Spleen (tissue), 11 donors: ENCODE measurements around the gene SRCAP. TPM values are rescaled to one million over a fixed set of nuclear protein-coding genes. Genes with fewer than 3 reads are reported as not detected.

Experiments used
- DNase-seq: peaks from one replicate; pipeline ENCODE4 v3.0.0-alpha.2; 2020
- H3K27ac ChIP-seq, 8 donors: fragments of 200-600 bp; sonication (generic) in 7 of 8; 1 replicate in 4 of 8; 2 replicates in 4 of 8; pipeline versions ENCODE4 v1.5.0 to v1.8.0; 2016 to 2021; ENCODE audit warnings: inconsistent platforms in 4 of 8, mild to moderate bottlenecking in 4 of 8, moderate library complexity in 1 of 8
- H3K27me3 ChIP-seq, 7 donors: fragments of 200-600 bp; sonication (generic) in 6 of 7; replicated peaks in 1 of 7; 1 replicate in 4 of 7; 2 replicates in 3 of 7; pipeline versions ENCODE4 v1.5.0 to v1.8.0; 2016 to 2021; ENCODE audit warnings: inconsistent platforms in 3 of 7, mild to moderate bottlenecking in 1 of 7
- H3K36me3 ChIP-seq, 6 donors: fragments of 200-600 bp; sonication (generic) in 5 of 6; 1 replicate in 4 of 6; 2 replicates in 2 of 6; pipeline versions ENCODE4 v1.5.0 to v1.8.0; 2016 to 2021; ENCODE audit warnings: inconsistent platforms in 2 of 6
- H3K4me1 ChIP-seq, 6 donors: fragments of 200-600 bp; sonication (generic) in 5 of 6; 1 replicate in 3 of 6; 2 replicates in 3 of 6; pipeline versions ENCODE4 v1.5.0 to v1.8.0; 2016 to 2021; ENCODE audit warnings: inconsistent platforms in 3 of 6
- H3K4me3 ChIP-seq, 8 donors: fragments of 200-600 bp; sonication (generic) in 7 of 8; 1 replicate in 4 of 8; 2 replicates in 4 of 8; pipeline versions ENCODE4 v1.5.0 to v1.8.0; 2016 to 2021; ENCODE audit warnings: inconsistent platforms in 4 of 8, mild to moderate bottlenecking in 4 of 8, moderate library complexity in 2 of 8
- H3K9me3 ChIP-seq, 8 donors: fragments of 200-600 bp; sonication (generic) in 7 of 8; 1 replicate in 4 of 8; 2 replicates in 4 of 8; pipeline versions ENCODE4 v1.5.0 to v1.8.0; 2016 to 2021; ENCODE audit warnings: inconsistent platforms in 4 of 8
- CTCF ChIP-seq, 11 experiments: fragments of 200-600 bp in 7 of 11; fragments of 450-650 bp in 4 of 11; sonication (generic) in 4 of 11; IDR thresholded peaks in 8 of 11; conservative IDR thresholded peaks in 3 of 11; 1 replicate in 7 of 11; 2 replicates in 4 of 11; pipeline versions ENCODE4 v1.4.0 to v1.8.0; 2016 to 2021; ENCODE audit warnings: antibody characterized with exemption in 11 of 11, inconsistent platforms in 4 of 11, mild to moderate bottlenecking in 1 of 11
- POLR2A ChIP-seq, 3 donors: fragments of 450-650 bp; IDR thresholded peaks; one replicate each; pipeline ENCODE4 v1.5.1; 2017; ENCODE audit warnings: antibody characterized with exemption in 3 of 3, mild to moderate bottlenecking in 1 of 3
- POLR2AphosphoS5 ChIP-seq, 3 donors: sonication (generic); formaldehyde crosslinking; IDR thresholded peaks; one replicate each; pipeline ENCODE4 v1.5.1; 2017; ENCODE audit warnings: antibody characterized with exemption in 3 of 3
- WGBS, 5 donors: extraction: QIAGEN DNeasy Blood & Tissue Kit in 3 of 5; methylation state at CpG; one replicate each; pipeline versions ENCODE4 v1.1.5 to v1.1.7; 2013 to 2018; 5-methylcytosine and 5-hydroxymethylcytosine counted together
- intact Hi-C: fragments of 100-400 bp; cut with DNase I; formaldehyde crosslinking; loops from one replicate; pipeline ENCODE4 v1.15.0; 2023; ENCODE audit warnings: low total_unique reads
- polyA plus RNA-seq, 3 donors: library from polyadenylated mRNA; stranded (reverse); fragments of 200-250 nt; gene quantifications; one replicate each; pipeline ENCODE4 v1.2.1, GENCODE V29; 2013
- total RNA-seq, 7 donors: library from RNA; depleted of rRNA in 3 of 7; stranded (reverse); fragments of >200 nt in 3 of 7; fragmentation: NEBNext Ultra II Directional in 4 of 7; extraction: Animal tissue kit (Norgen Biotek cat#: 25700) in 4 of 7; gene quantifications; one replicate each; pipeline versions ENCODE4 v1.1.0 to v1.2.1, GENCODE V29; 2016 to 2021
- donor health status: healthy with polysubstance abuse.
- donor health status: DM: no; HTN: no; CAD: no; lungs with moderate emphysema.
- donor health status: DM: no; HTN: no; CAD: no.
- donor health status: Bipolar disorder and iron deficiency.
- donor health status: healthy.
- donor health status: DM: no; HTN: no; CAD: no.
- donor health status: DM: yes; HTN: yes; CAD: no.

SRCAP gene
- total and polyA plus RNA-seq, 10 donors: 1.2 to 85.7 (median 68.3) TPM

- no peak for TF ChIP-seq CTCF (IDR thresholded peaks at IDR 0.05 in 8 of 11, conservative IDR thresholded peaks at IDR 0.05 in 3 of 11)
- TF ChIP-seq POLR2A (IDR thresholded peaks at IDR 0.05): no peak
- TF ChIP-seq POLR2AphosphoS5 (IDR thresholded peaks at IDR 0.05): no peak
- WGBS, 5 donors: 91 to 100% (median 96%) methylated on average over 1 of the region's 1 CpG
- Histone ChIP-seq H3K9me3 (no peaks in the 10 kb centered on the region), H3K27me3 (no peaks in the 10 kb centered on the region), H3K27ac (peak overlapping the region in 2 of 8 donors; percentile 9 to 21), H3K4me3 (no peak overlapping the region), H3K4me1 (peaks cover 3 to 44% (median 25%) of the 10 kb centered on the region in 6 donors), H3K36me3 (peaks cover 13 to 100% (median 94%) of the 10 kb centered on the region in 6 donors)
- DNase-seq: no peak
- intact Hi-C loops: loop anchor here (10.0 kb wide), 1 partner anchor 53 kb away; no protein-coding TSS in a partner anchor
Observed at GRCh38 chr16:30721606-30722005, 22.6 kb downstream of the SRCAP start.

- no peaks in the 10 kb centered on the region for H3K27me3 ChIP-seq
- H3K27ac ChIP-seq: peak overlapping the region in 5 of 8 donors; percentile 12 to 75 (median 16)
- peak; percentile 74 for DNase-seq
- peaks cover 13 to 100% (median 89%) of the 10 kb centered on the region in 6 donors for H3K36me3 ChIP-seq
- WGBS, 5 donors: 61 to 77% (median 69%) methylated on average over 6 of the region's 6 CpGs
- no peaks in the 10 kb centered on the region for H3K9me3 ChIP-seq
- intact Hi-C loops: loop anchor here (10.0 kb wide), 1 partner anchor 52 kb away; no protein-coding TSS in a partner anchor
- H3K4me3 ChIP-seq: no peak overlapping the region
- TF ChIP-seq CTCF (IDR thresholded peaks at IDR 0.05 in 8 of 11, conservative IDR thresholded peaks at IDR 0.05 in 3 of 11) (peak in 5 of 11 experiments; percentile 17 to 40 (median 34)), POLR2A (IDR thresholded peaks at IDR 0.05) (no peak), POLR2AphosphoS5 (IDR thresholded peaks at IDR 0.05) (peak; percentile 38 to 80 (median 56))
- H3K4me1 ChIP-seq: peaks cover 3 to 44% (median 21%) of the 10 kb centered on the region in 6 donors
Observed at GRCh38 chr16:30722443-30722842, 23.5 kb downstream of the SRCAP start.

GRCh38 chr16:30722916-30723315 is 23.9 kb downstream of the SRCAP start:
- H3K27ac ChIP-seq: peak overlapping the region in 2 of 8 donors; percentile 16 to 75
- DNase-seq: no peak
- no peaks in the 10 kb centered on the region for H3K27me3 ChIP-seq
- TF ChIP-seq POLR2AphosphoS5 (IDR thresholded peaks at IDR 0.05) (no peak), CTCF (IDR thresholded peaks at IDR 0.05 in 8 of 11, conservative IDR thresholded peaks at IDR 0.05 in 3 of 11) (no peak)
- 82 to 93% (median 91%) methylated on average over 10 of the region's 10 CpGs for WGBS, 5 donors
- peaks cover 13 to 100% (median 87%) of the 10 kb centered on the region in 6 donors for H3K36me3 ChIP-seq
- intact Hi-C loops: loop anchor here (10.0 kb wide), 1 partner anchor 52 kb away; no protein-coding TSS in a partner anchor
- no peak overlapping the region for H3K4me3 ChIP-seq
- no peaks in the 10 kb centered on the region for H3K9me3 ChIP-seq
- H3K4me1 ChIP-seq: peaks cover 3 to 44% (median 21%) of the 10 kb centered on the region in 6 donors

- WGBS, 5 donors: 91 to 96% (median 93%) methylated on average over 12 of the region's 12 CpGs
- intact Hi-C loops: loop anchor here (10.0 kb wide), 1 partner anchor 51 kb away; no protein-coding TSS in a partner anchor
- H3K4me1 ChIP-seq: peaks cover 3 to 46% (median 25%) of the 10 kb centered on the region in 6 donors
- H3K4me3 ChIP-seq: no peak overlapping the region
- peaks cover 13 to 100% (median 81%) of the 10 kb centered on the region in 6 donors for H3K36me3 ChIP-seq
- TF ChIP-seq POLR2A (IDR thresholded peaks at IDR 0.05): no peak
- TF ChIP-seq POLR2AphosphoS5 (IDR thresholded peaks at IDR 0.05): peak in 1 of 3 donors; percentile 19
- TF ChIP-seq CTCF (IDR thresholded peaks at IDR 0.05 in 8 of 11, conservative IDR thresholded peaks at IDR 0.05 in 3 of 11): no peak
- DNase-seq: no peak
- no peaks in the 10 kb centered on the region for H3K27me3 ChIP-seq
- H3K9me3 ChIP-seq: no peaks in the 10 kb centered on the region
- peak overlapping the region in 3 of 8 donors; percentile 48 to 75 (median 74) for H3K27ac ChIP-seq
Observed at GRCh38 chr16:30723725-30724355, 24.9 kb downstream of the SRCAP start.
